Activated CD4-positive, alpha-beta T cell treated with anti-CD3 and anti-CD28 coated beads, Interleukin-2, amount 50 U/mL, for 4 hours (primary cell): Measurements from ENCODE around the gene TUBA1B.
"Not testable (repeated sequence)": the region's sequence is repeated elsewhere in the genome, so short reads cannot be mapped to it uniquely, and the experiment has no call there.

Experiments used
- DNase-seq, 2 experiments: peaks; one replicate each; pipeline ENCODE4 v3.0.0-alpha.2; 2020

TUBA1B gene

DNA sequence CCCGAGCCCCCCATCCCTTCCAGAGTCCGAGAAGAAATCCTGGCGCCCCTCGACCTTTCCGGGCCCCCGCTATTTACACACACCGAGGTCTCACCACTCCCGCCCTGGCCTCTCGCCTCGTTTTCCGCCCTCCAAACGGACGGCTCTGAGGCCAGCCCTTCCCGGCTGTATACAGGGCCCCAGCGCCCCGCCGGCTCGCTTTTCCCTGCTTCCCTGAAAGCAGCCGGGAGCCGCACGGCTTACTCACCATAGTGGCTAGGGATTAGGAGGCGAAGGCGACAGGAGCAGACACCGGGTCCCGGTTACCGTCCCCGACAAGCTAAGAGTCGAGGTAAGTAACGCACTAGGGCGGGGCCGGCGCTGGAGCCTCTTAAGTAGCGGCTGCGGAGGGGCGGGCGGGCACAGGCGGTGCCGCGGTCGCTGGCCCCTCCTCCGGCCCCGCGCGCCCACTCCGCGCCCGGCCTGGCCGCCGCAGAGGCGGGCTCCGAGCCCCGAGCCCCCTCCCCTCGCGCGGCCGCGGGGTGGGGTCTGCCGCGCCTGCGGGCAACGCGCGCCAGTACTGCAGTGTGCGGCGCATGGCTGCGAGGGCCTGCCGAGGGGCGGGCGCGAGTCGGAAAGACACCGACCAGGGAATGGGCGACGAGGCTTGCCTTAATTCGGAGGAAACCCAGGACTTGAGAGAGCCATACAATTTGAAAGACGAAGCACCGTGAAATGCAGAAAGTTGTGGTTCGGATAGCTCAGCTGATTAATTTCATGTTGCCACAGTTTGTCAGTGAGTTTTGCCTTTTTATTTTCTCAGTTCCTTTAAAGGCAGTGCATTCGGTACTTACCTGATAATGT lies at the start of gene TUBA1B:
Gene TUBA1B, minus strand, starts transcription at position 345 of the 843 bp plus-strand sequence. Its CDS starts 95 bp downstream, at position 250.
- DNase-seq, result peak; percentile 86

DNA sequence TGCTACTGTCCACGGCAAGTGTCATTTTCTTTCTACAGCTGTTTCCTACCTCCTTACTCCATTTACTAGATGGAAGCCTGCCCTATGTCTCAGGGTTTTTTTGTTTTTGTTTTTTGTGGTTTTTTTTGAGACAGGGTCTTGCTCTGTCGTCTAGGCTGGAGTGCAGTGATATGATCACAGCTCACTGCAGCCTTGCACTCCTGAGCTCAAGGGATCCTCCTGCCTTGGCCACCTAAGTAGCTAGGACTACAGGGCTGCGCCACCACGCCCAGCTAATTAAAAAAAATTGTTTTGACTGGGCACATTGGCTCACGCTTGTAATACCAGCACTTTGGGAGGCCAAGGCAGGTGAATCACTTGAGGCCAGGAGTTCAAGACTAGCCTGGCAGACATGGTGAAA lies 43.0 kb upstream of the TUBA1B start:
- DNase-seq, result no peak

DNA sequence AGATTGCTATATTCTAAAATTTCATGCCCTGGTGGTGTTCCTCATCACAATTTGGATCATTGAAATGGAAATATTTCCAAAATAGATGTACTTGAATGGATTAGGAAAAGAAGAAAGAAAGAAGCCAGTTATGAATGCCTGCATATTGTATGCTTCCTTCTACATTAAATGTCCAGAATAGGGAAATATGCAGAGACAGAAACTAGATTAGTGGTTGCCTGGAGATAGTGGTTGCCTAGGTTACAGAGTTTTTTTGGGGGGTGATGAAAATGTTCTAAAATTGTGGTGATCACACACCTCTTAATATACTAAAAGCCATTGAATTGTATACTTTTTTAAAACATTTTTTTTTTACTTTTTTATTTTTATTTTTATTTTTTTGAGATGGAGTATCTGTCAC lies 39.7 kb upstream of the TUBA1B start:
- no peak for DNase-seq

DNA sequence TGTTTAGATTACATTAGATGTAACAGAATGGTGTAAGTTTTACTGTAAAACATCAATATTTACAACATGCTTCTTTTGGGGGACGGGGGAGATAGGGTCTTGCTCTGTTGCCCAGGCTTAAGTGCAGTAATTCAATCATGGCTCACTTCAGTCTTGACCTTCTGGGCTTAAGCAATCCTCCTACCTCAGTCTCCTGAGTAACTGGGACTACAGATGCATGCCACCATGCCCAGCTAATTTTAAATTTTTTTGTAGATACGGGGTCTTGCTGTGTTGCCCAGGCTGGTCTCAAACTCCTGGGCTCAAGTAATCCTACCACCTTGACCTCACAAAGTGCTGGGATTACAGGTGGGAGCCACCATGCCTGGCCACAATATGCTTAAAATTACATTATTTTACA lies 33.9 kb upstream of the TUBA1B start:
- DNase-seq, result no peak

DNA sequence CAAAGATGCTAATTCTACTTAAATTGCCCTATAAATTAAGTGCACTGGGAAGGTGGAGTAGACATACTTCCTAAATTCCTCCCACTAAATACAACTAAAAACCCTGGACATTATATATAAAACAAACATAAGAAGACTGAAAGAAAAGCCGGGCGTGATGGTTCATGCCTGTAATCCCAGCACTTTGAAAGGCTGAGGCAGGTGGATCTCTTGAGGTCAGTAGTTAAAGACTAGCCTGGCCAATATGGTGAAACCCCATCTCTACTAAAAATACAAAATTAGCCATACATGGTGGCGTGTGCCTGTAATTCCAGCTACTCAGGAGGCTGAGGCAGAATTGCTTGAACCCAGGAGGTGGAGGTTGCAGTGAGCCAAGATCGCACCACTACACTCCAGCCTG lies 30.7 kb upstream of the TUBA1B start:
- DNase-seq, result not testable (repeated sequence)

DNA sequence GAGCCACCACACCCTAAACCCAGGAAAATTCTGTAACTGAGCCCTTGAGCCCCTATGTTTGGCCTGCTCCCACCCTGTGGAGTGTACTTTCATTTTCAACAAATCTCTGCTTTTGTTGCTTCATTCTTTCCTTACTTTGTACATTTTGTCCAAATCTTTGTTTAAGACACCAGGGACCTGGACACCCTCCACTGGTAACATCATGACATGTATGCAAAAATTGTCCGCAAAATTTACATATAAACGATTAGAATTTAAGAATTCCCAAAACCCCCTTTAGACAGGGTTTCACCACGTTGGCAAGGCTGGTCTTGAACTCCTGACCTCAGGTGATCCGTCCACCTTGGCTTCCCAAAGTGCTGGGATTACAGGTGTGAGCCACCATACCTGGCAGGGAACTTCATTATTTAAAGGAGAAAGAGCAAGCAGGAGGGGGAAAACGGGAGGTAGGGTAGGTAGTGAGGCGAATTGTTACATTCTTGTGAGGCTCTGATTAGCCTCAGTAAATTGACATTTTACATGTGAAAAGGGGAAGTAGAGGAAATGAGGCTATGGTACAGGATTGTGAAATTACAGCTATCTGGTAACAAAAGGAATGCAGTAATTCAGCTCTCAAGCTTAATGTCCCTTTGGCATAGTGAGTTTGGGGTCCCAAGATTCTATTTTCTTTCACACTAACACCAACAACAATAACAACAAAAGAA lies 30.0 kb upstream of the TUBA1B start:
- no peak for DNase-seq

DNA sequence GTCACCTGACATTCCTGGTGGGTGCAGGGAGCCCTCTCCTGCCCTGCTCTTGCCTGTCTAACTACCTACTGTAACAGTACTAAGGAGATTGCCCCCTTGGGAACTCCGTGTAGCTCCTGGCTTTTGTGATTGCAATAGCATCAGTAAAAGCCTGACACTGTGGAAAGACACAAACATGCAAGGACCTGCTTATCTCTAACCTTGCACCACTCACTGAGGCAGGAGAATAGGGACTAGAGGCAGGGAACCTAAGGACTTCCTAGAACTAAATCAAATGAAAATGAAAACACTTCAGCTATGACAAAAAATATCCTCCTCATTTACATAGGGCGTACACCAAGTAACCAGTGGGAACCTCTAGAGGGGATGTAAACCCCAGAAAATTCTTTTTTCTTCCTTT lies 29.2 kb upstream of the TUBA1B start:
- DNase-seq, result no peak

DNA sequence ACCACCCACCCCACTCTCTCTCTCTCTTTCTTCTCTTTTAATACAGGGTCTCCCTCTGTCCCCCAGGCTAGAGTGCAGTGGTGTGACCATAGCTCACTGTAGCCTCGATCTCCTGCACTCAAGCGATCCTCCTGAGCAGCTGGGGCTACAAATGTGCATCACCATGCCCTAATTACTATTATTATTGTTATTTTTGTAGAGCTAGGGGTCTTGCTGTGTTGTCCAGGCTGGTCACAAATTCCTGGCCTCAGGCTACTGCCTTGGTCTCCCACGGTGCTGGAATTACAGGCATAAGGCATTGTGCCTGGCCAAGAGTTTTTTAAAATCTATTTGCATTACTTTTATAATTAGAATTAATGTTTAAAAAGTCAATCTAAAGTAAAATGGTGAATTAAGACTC lies 23.0 kb upstream of the TUBA1B start:
- DNase-seq, result no peak

DNA sequence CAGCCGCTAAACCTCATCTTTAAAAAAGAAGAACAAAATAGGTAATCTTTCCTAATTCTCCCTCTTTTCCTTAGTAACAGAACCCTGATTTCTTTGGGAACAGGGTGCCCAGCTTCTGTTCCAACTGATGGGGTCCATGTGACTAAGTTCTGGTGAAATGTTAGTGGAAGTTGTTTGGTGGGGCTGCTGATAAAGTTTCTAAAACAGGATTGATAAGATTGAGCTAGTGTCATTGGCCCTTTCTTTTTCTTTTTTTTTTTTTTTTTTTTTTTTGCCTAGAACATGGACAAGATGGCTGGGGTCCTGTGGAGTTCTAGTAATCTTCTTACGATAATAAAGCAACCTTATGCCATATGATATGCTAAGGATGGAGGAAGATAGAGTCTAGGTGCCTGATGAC lies 16.2 kb upstream of the TUBA1B start:
- DNase-seq, result no peak

DNA sequence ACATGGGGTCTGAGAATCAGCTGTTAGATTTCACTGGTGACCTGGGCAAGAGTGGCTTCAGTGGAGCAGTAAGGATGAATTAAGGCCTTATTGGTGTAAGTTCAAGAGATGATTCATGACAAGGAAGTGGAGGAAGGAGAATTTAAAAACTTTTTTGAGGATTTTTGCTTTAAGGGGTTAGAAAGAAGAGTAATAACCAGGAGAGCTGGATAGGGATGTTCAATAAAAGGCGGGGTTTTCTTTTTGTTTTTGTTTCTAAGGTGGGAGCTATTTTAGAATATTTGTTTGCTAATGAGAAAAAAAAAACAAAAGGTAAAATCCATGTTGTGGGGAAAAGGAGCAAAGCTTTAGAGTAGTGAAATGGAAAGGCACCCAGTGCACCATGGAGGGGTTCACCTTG lies 15.2 kb upstream of the TUBA1B start:
- no peak for DNase-seq

DNA sequence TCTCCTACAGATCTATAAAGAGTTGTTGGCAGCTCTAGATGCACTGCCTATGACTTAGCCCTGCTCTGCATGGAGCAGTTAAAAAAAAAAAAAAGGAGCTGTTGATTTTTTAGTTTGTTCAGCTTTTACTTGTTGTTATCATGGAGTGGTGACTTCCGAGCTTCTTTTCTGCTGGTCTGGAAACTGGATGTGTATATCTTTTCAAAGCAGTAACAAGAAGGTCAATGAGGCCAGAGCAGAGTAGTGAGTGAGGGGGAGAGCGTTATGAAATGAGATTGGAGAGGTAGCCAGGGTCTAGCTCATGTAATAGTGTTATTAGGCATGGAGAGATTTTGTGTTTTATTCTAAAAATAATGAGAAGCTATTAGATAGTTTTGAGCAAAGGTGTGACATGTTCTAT lies 13.2 kb upstream of the TUBA1B start:
- no peak for DNase-seq

DNA sequence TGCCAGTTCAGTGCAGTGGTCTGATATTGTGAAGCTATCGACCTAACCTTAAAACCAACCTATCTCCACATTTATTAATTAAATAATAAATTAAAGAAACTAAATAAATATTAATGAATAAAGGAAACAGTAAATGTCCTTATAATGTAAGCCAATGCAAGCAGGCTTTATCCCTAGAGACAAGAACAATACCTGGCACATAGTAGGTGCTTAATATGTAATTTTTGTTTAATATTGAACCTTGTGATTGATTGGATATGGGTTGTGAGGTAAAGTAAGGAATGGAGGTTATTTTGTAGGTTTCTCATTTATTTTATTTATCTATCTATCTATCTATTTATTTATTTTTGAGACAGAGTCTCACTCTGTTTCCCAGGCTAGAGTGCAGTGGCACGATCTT lies 7.8 kb upstream of the TUBA1B start:
- no peak for DNase-seq

DNA sequence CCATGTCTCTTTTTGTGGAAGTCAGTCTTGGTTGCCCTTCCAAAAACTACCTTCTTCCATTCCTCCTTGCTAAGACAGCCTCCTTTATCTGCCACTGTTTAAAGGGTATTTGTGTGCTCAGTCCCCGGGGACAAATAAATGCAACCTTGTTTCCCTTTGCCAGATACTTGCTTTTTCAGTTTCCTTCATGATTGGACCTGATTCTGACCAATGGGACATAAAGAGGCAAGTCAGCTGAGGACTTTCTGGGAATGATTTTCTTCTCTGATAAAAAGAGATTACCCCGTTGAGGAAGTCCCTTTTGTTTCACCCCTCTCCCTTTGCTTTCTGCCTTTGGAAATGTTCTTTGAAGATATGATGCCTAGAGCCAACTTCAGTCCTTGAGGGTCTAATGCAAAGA lies 7.4 kb upstream of the TUBA1B start:
- DNase-seq, result no peak

DNA sequence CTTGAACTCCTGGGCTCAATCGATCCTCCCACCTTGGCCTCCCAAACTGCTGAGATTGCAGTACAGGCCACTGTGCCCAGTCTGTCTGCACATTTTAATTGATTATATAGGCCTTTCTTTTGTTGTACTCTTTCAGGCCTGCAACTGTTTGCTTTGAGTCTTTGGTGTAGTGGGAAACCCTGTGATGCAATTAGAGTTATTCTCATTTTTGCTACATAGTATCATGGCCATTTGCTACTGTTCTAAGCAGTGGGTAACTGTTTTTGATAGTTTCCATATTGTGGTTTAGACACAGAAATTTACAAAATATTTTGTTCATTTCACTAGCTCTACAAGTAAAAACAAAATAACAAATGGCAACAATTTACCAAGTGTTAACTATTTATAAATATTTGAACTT lies 6.3 kb upstream of the TUBA1B start:
- no peak for DNase-seq

DNA sequence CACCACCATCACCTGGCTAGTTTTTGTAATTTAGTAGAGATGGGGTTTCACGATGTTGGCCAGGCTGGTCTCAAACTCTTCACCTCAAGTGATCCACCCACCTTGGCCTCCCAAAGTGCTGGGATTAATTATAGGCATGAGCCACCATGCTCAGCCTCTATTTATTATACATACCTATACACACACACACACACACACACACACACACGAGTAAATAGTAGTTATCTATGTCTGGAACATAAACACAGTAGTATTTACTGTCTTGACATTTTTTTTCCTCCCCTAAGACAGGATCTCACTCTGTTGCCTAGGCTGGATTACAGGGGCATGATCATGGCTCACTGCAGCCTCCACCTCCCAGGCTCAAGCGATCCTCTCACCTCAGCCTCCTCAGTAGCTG lies 5.8 kb upstream of the TUBA1B start:
- DNase-seq, result not testable (repeated sequence)

DNA sequence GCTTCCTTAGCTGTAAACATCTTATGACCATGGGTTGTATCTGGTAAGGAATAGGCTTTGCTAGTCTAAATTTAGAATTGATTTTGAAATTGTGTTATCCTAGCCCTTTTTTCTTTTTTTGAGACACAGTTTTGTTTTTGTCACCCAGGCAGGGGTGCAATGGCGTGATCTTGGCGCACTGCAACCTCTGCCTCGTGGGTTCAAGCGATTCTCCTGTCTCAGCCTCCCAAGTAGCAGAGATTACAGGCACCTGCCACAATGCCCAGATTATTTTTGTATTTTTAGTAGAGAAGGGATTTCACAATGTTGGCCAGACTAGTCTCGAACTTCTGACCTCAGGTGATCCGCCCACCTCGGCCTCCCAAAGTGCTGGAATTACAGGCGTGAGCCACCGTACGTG lies 2.4 kb upstream of the TUBA1B start:
- no peak for DNase-seq

DNA sequence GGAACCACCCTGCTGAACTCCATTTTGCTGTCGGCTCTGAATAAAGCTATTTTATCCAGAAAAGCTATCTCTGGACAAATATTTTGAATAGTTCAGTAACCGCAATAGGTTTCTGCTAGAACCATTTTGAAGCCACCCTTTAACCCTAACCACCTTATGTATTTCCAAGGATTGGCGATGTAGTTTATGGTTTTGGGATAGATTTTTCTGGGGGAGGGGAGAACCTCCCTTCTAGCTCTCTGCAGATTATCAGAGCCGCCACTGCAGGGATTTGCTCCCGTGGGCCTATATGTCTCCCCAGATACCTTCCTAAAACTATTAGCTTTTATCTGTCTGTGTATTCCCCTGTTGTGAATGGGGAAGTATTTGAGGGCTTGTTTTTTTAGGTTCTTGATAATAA lies 1.8 kb upstream of the TUBA1B start:
- no peak for DNase-seq

DNA sequence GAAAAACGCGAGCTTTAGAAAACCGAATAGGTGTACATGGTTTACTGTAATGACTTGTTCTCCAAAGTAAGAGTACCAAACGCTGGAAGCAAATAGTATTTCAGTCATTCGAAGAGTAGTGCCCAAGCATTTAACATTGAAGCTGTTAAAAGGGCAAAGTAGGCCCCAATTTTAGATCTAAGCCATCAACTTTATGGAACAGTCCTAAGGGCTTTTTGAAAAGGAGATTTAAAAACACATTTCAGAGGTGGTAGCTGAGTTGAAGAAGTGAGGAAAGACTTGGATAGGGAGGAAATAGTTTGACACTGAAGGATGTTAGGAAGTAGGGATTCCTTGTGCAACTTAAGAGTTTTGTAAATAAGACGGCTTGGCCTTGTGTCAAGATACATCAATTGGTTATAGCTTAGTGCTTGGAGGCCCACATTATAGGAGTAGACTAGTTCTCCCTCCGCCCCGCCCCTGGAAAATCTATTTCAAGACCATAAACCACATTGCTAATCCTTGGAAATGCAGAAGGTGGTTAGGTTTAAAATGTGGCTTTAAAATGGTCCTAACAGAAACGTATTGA lies 783 bp upstream of the TUBA1B start:
- no peak for DNase-seq

DNA sequence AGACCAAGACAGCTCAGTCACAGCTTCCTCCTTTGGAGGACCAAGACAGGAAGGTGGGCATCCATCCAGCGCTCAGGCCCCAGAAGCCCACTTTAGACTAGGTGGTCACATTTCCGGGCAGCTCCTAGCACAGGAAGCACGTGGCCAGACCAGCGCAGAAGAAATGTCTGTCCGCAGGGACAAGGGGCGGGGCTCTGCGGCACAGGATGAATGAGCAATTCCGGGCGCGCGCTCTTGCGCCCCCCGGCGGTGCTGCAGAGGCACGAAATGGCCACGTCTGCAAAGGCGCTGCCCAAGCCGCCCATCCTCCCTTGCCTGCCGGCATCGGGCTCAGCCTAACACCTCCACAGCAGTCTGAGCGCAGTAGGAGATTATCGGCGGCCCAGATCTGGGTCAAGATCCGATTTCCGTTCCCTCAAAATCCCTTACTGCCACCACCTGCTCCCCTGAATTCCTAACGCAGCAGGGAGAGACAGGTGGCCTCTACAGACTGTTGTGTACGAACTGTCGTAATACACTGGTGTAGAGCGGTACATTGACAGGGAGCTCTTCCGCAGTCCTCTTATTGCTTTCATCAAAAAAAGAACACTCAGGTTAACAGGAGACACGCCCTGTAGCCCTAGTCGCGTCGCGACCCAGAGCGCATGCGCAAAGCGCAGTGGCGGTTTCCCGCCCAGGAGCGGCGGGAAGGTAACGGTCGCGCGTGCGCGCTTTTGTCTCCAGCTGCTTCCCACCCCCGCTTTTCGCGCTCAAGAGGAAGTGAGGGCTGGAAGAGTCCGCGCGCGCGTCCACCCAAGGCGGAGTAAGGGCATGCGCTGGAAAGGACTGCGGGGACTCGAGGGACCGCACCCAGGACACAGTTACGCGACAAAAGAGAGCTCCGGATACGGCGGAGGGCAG lies 794 bp downstream of the TUBA1B start:
- peak; percentile 86 to 89 for DNase-seq

DNA sequence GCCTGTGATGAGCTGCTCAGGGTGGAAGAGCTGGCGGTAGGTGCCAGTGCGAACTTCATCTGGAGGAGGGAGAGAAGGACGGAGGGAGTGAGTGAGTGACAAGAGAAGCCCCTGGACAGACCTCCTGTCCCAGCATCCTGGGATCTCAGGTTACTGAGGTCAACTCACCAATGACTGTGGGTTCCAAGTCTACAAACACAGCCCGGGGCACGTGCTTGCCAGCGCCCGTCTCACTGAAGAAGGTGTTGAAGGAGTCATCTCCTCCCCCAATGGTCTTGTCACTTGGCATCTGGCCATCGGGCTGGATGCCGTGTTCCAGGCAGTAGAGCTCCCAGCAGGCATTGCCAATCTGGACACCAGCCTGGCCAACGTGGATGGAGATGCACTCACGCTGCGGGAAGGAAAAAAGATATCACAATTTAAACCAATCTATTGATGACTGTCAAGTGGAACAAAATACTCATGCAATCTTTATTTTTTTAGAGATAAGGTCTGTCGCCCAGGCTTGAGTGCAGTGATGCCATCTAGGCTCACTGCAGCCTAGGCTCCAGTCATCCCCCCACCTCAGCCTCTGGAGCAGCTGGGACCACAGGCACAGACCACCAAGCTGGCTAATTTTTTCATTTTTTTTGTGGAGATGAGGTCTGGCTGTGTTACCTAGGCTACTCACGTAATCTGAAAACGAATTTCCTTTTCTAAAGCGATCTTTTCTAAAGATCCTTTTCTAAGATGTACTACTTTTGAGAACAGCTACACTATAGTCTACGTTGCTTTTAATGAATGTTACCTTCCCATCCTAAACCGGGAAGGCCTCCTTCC lies 1.7 kb downstream of the TUBA1B start:
- DNase-seq, result no peak

DNA sequence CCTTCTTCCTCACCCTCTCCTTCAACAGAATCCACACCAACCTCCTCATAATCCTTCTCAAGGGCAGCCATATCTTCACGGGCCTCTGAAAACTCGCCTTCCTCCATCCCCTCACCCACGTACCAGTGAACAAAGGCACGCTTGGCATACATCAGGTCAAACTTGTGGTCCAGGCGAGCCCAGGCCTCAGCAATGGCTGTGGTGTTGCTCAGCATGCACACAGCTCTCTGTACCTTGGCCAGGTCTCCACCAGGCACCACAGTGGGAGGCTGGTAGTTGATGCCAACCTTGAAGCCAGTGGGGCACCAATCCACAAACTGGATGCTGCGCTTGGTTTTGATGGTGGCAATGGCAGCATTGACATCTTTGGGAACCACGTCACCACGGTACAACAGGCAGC lies 3.2 kb downstream of the TUBA1B start:
- not testable (repeated sequence) for DNase-seq
